NCI-H1048 (cell line): ENCODE results near the gene FSCN2.
"Not testable (repeated sequence)": the region's sequence is repeated elsewhere in the genome, so short reads cannot be mapped to it uniquely, and the experiment has no call there.

Experiments
- DNase-seq: peaks from one replicate; lab custom pipeline; 2025; lab: John Stamatoyannopoulos, UW

Gene FSCN2

GRCh38 chr17:81526662-81527571 is 1.3 kb upstream of the FSCN2 start:
- no peak for DNase-seq

- DNase-seq, result no peak
Observed at GRCh38 chr17:81528384-81528650, 140 bp downstream of the FSCN2 start.

GRCh38 chr17:81528651-81529436 is 667 bp downstream of the FSCN2 start:
- DNase-seq, result no peak

GRCh38 chr17:81529437-81529803 is 1.2 kb downstream of the FSCN2 start:
- no peak for DNase-seq

GRCh38 chr17:81531013-81531412 is 2.8 kb downstream of the FSCN2 start:
- not testable (repeated sequence) for DNase-seq

- DNase-seq, result not testable (repeated sequence)
Observed at GRCh38 chr17:81531998-81532404, 3.8 kb downstream of the FSCN2 start.

- no peak for DNase-seq
Observed at GRCh38 chr17:81532490-81533287, 4.5 kb downstream of the FSCN2 start.

GRCh38 chr17:81533339-81534141 is 5.4 kb downstream of the FSCN2 start:
- no peak for DNase-seq

GRCh38 chr17:81534157-81535006 is 6.2 kb downstream of the FSCN2 start:
- DNase-seq, result no peak

- DNase-seq, result no peak
Observed at GRCh38 chr17:81535007-81535328, 6.8 kb downstream of the FSCN2 start.

GRCh38 chr17:81535480-81536298 is 7.5 kb downstream of the FSCN2 start:
- no peak for DNase-seq

GRCh38 chr17:81536299-81537290 is 8.4 kb downstream of the FSCN2 start:
- no peak for DNase-seq

- no peak for DNase-seq
Observed at GRCh38 chr17:81537343-81537855, 9.2 kb downstream of the FSCN2 start.

- DNase-seq, result no peak
Observed at GRCh38 chr17:81537856-81538555, 9.8 kb downstream of the FSCN2 start.

- DNase-seq, result no peak
Observed at GRCh38 chr17:81538651-81539570, 10.7 kb downstream of the FSCN2 start.

GRCh38 chr17:81539571-81539900 is 11.4 kb downstream of the FSCN2 start:
- no peak for DNase-seq
